ENCODE data around the gene DBX1. TPM values are rescaled to one million over a fixed set of nuclear protein-coding genes. Genes with fewer than 3 reads are reported as not detected.

DBX1 gene
- total and polyA plus RNA-seq, 2 experiments from 2014 or later, result not detected

- no peak for ATAC-seq
- H3K27me3 Mint-ChIP-seq (ENCODE audit: insufficient read depth, low read depth, poor library complexity), result peaks cover 25% of the 10 kb centered on the region
Measured at GRCh38 chr11:20193307-20193706, 33.0 kb upstream of the DBX1 start.

More at GRCh38 chr11:20193307-20193706, 33.0 kb upstream of the DBX1 start:
- H3F3A ChIP-seq (replicated peaks; ENCODE audit: low read depth), result no peaks in the 10 kb centered on the region
- Mint-ChIP-seq H3K27ac (no peak overlapping the region), H3K36me3 (ENCODE audit: low read depth) (no peaks in the 10 kb centered on the region), H3K9me3 (no peaks in the 10 kb centered on the region), H3K4me3 (no peak overlapping the region), H3K4me1 (peaks cover 7% of the 10 kb centered on the region)
- no peaks in the 10 kb centered on the region for H3K36me3 ChIP-seq (ENCODE audit: insufficient read depth)
- H3K4me3 ChIP-seq, result no peak overlapping the region
- no peak for DNase-seq (ENCODE audit: low spot score)
- TF ChIP-seq POLR2AphosphoS5 (IDR thresholded peaks at IDR 0.05; ENCODE audit: low read depth) (no peak), STAT1 (IDR thresholded peaks at IDR 0.05; ENCODE audit: unreplicated experiment) (no peak), ETS1 (IDR thresholded peaks at IDR 0.05) (no peak), JUNB (IDR thresholded peaks at IDR 0.05; ENCODE audit: unreplicated experiment) (no peak), ZNF331 (CRISPR knock-in tag; IDR thresholded peaks at IDR 0.05; ENCODE audit: low read depth) (no peak), EZH2 (IDR thresholded peaks at IDR 0.05; ENCODE audit: low read depth, unreplicated experiment) (no peak), NANOG (IDR thresholded peaks at IDR 0.05; ENCODE audit: borderline replicate concordance) (no peak), ZNF462 (CRISPR knock-in tag; IDR thresholded peaks at IDR 0.05) (no peak), CREB1 (CRISPR knock-in tag; IDR thresholded peaks at IDR 0.05; ENCODE audit: low read depth) (no peak), REST (IDR thresholded peaks at IDR 0.05; ENCODE audit: unreplicated experiment) (no peak), ZNF114 (CRISPR knock-in tag; IDR thresholded peaks at IDR 0.05) (no peak), EZH2phosphoT487 (IDR thresholded peaks at IDR 0.05; ENCODE audit: unreplicated experiment) (no peak)
- TF ChIP-seq, protein P1, sequence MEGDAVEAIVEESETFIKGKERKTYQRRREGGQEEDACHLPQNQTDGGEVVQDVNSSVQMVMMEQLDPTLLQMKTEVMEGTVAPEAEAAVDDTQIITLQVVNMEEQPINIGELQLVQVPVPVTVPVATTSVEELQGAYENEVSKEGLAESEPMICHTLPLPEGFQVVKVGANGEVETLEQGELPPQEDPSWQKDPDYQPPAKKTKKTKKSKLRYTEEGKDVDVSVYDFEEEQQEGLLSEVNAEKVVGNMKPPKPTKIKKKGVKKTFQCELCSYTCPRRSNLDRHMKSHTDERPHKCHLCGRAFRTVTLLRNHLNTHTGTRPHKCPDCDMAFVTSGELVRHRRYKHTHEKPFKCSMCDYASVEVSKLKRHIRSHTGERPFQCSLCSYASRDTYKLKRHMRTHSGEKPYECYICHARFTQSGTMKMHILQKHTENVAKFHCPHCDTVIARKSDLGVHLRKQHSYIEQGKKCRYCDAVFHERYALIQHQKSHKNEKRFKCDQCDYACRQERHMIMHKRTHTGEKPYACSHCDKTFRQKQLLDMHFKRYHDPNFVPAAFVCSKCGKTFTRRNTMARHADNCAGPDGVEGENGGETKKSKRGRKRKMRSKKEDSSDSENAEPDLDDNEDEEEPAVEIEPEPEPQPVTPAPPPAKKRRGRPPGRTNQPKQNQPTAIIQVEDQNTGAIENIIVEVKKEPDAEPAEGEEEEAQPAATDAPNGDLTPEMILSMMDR (conservative IDR thresholded peaks at IDR 0.05; ENCODE audit: low read depth in 2 of 2), result no peak
- H3K27me3 ChIP-seq (ENCODE audit: insufficient read depth), result peaks cover 98% of the 10 kb centered on the region
- no peaks in the 10 kb centered on the region; the same call in 1 of the 2 replicates for H4K20me1 ChIP-seq (replicated peaks; ENCODE audit: insufficient read depth)
- no peaks in the 10 kb centered on the region for H3K4me1 ChIP-seq (ENCODE audit: insufficient read depth)
- H3K27ac ChIP-seq (ENCODE audit: low read depth), result no peak overlapping the region
- no peaks in the 10 kb centered on the region for H3K9me2 ChIP-seq (ENCODE audit: insufficient read depth)
- H3K79me2 ChIP-seq (replicated peaks; ENCODE audit: insufficient read depth), result no peaks in the 10 kb centered on the region
- H2AFZ ChIP-seq, result no peak overlapping the region
- H3K4me2 ChIP-seq, result no peak overlapping the region
